Stimulated activated CD4-positive, alpha-beta T cell treated with anti-CD3 and anti-CD28 coated beads, Interleukin-12 subunit alpha, Interleukin-12 subunit beta, amount 100 ng/mL, for 24 hours (primary cell): ENCODE data around the gene KRIT1.
A peak's percentile ranks its signal among the peaks of the same experiment; 100 is the strongest.
"Not testable (repeated sequence)": the region's sequence is repeated elsewhere in the genome, so short reads cannot be mapped to it uniquely, and the experiment has no call there.

Experiments used
- DNase-seq, 2 experiments: peaks; one replicate each; pipeline ENCODE4 v3.0.0-alpha.2; 2020; ENCODE audit warnings: low read depth in 2 of 2

KRIT1 gene

GRCh38 chr7:92245487-92246359 lies at the start of gene KRIT1, which contains the start of gene ANKIB1:
Gene KRIT1, minus strand, starts transcription at chr7:92245914. Its CDS starts 3,779 bp downstream, at chr7:92242135.
Gene ANKIB1, plus strand, starts transcription at chr7:92245974. Its CDS starts 49,005 bp downstream, at chr7:92294979.
- peak; percentile 71 to 83 for DNase-seq

- DNase-seq, result no peak
These were observed 49.7 kb upstream of the KRIT1 start for GRCh38 chr7:92295391-92295790.

GRCh38 chr7:92293896-92294590 lies 48.3 kb upstream of the KRIT1 start:
- no peak for DNase-seq

GRCh38 chr7:92292981-92293380 lies 47.3 kb upstream of the KRIT1 start:
- DNase-seq, result no peak

- no peak for DNase-seq
These were observed 43.6 kb upstream of the KRIT1 start for GRCh38 chr7:92289321-92289720.

- DNase-seq, result no peak
These were observed 37.2 kb upstream of the KRIT1 start for GRCh38 chr7:92282930-92283329.

- DNase-seq, result no peak
These were observed 36.6 kb upstream of the KRIT1 start for GRCh38 chr7:92282221-92282814.

- DNase-seq, result no peak
These were observed 35.3 kb upstream of the KRIT1 start for GRCh38 chr7:92281031-92281430.

- DNase-seq, result no peak
These were observed 33.8 kb upstream of the KRIT1 start for GRCh38 chr7:92279396-92280031.

- DNase-seq, result no peak
These were observed 30.7 kb upstream of the KRIT1 start for GRCh38 chr7:92276460-92276864.

- DNase-seq, result no peak
These were observed 29.6 kb upstream of the KRIT1 start for GRCh38 chr7:92275327-92275726.

GRCh38 chr7:92268921-92269320 lies 23.2 kb upstream of the KRIT1 start:
- DNase-seq, result no peak

- DNase-seq, result no peak
These were observed 20.9 kb upstream of the KRIT1 start for GRCh38 chr7:92266415-92267241.

GRCh38 chr7:92260248-92260781 lies 14.6 kb upstream of the KRIT1 start:
- DNase-seq, result no peak

GRCh38 chr7:92259610-92260247 lies 14.0 kb upstream of the KRIT1 start:
- DNase-seq, result no peak

- no peak for DNase-seq
These were observed 13.3 kb upstream of the KRIT1 start for GRCh38 chr7:92259062-92259461.

GRCh38 chr7:92255308-92255707 lies 9.6 kb upstream of the KRIT1 start:
- DNase-seq, result no peak

- DNase-seq, result not testable (repeated sequence)
These were observed 9.1 kb upstream of the KRIT1 start for GRCh38 chr7:92254800-92255199.

GRCh38 chr7:92253251-92253650 lies 7.5 kb upstream of the KRIT1 start:
- no peak for DNase-seq

GRCh38 chr7:92251181-92251580 lies 5.5 kb upstream of the KRIT1 start:
- no peak for DNase-seq
